ENCODE data around the gene EIF2S3. TPM values are rescaled to one million over a fixed set of nuclear protein-coding genes. Genes with fewer than 3 reads are reported as not detected.

The EIF2S3 gene
- total and polyA plus RNA-seq, 10 of the 15 experiments (the other 5 are each of a cell fraction or from before 2014, with no cell fraction given), result 115 to 385 (median 201) TPM

DNA sequence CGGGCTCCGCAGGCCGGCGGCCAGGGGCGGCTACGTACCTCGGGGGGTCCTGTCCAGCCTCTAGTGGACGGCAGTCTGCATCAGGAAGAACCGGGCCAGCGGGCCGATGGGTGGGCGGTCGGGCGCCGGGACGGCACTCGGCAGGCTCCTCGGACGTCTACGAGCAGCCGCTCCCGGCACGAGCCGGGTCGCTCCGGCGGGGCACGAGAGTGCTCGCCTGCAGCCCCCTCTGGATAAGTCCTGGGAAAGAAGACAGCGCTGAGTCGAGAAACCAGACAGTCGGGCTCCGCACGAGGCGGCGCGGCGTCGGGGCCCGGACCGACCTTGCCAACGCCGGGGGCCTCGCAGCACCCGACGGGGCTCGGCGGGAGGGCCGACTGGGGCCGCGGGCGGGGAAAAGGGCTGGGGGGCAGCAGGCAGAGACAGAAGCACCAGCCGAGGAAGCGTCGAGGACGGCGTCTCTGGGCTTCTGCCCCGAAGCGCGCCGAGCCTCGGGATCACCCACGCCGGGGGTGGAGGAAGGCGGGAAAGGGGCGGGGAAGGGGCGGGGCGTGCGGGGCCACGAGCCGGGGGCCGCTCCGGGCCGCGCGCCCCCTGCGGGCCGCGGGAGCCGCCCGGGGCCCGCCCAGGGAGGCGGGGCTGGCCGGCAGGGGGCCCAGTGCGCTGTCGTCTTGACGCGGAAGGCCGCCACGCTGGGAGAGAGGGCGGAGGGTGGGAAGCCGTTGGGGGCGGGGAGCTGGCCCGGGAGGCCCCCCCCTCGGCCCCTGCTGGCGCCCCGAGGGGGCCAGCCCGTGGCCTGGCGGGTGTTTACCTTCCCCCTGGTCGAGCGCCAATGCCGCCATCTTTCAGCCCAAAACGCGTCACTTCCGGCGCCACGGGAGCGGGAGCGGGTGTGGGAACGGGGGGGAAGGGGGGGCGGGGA lies 29.7 kb upstream of the EIF2S3 start (continued):
- TF ChIP-seq, protein P1, sequence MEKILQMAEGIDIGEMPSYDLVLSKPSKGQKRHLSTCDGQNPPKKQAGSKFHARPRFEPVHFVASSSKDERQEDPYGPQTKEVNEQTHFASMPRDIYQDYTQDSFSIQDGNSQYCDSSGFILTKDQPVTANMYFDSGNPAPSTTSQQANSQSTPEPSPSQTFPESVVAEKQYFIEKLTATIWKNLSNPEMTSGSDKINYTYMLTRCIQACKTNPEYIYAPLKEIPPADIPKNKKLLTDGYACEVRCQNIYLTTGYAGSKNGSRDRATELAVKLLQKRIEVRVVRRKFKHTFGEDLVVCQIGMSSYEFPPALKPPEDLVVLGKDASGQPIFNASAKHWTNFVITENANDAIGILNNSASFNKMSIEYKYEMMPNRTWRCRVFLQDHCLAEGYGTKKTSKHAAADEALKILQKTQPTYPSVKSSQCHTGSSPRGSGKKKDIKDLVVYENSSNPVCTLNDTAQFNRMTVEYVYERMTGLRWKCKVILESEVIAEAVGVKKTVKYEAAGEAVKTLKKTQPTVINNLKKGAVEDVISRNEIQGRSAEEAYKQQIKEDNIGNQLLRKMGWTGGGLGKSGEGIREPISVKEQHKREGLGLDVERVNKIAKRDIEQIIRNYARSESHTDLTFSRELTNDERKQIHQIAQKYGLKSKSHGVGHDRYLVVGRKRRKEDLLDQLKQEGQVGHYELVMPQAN (conservative IDR thresholded peaks at IDR 0.05), result peak; percentile 53
- TF ChIP-seq, protein P2, sequence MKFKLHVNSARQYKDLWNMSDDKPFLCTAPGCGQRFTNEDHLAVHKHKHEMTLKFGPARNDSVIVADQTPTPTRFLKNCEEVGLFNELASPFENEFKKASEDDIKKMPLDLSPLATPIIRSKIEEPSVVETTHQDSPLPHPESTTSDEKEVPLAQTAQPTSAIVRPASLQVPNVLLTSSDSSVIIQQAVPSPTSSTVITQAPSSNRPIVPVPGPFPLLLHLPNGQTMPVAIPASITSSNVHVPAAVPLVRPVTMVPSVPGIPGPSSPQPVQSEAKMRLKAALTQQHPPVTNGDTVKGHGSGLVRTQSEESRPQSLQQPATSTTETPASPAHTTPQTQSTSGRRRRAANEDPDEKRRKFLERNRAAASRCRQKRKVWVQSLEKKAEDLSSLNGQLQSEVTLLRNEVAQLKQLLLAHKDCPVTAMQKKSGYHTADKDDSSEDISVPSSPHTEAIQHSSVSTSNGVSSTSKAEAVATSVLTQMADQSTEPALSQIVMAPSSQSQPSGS (IDR thresholded peaks at IDR 0.05; ENCODE audit: low read length), result no peak
- TF ChIP-seq CREB1 (IDR thresholded peaks at IDR 0.05; ENCODE audit: low read depth) (peak; percentile 64), CBX3 (IDR thresholded peaks at IDR 0.05; ENCODE audit: borderline replicate concordance, low read depth) (no peak), ZNF274 (IDR thresholded peaks at IDR 0.05; ENCODE audit: insufficient read depth, insufficient read length) (no peak), KDM1A (IDR thresholded peaks at IDR 0.05; ENCODE audit: borderline replicate concordance) (no peak), YY1 (IDR thresholded peaks at IDR 0.05; ENCODE audit: low read depth, low read length) (peak; percentile 92), MEF2B (IDR thresholded peaks at IDR 0.05; ENCODE audit: partially characterized antibody, poor library complexity, severe bottlenecking) (no peak), ETV6 (conservative IDR thresholded peaks at IDR 0.05 in 1 of 2, IDR thresholded peaks at IDR 0.05 in 1 of 2; ENCODE audit: borderline replicate concordance in 1 of 2, low read depth in 1 of 2) (no peak), POLR2A (IDR thresholded peaks at IDR 0.05; ENCODE audit: low read depth, low read length) (peak; percentile 95), IKZF1 (conservative IDR thresholded peaks at IDR 0.05) (peak; percentile 74)
- TF ChIP-seq, protein P3, sequence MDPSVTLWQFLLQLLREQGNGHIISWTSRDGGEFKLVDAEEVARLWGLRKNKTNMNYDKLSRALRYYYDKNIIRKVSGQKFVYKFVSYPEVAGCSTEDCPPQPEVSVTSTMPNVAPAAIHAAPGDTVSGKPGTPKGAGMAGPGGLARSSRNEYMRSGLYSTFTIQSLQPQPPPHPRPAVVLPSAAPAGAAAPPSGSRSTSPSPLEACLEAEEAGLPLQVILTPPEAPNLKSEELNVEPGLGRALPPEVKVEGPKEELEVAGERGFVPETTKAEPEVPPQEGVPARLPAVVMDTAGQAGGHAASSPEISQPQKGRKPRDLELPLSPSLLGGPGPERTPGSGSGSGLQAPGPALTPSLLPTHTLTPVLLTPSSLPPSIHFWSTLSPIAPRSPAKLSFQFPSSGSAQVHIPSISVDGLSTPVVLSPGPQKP (IDR thresholded peaks at IDR 0.05; ENCODE audit: low read depth, low read length), result no peak
- TF ChIP-seq, protein P4, sequence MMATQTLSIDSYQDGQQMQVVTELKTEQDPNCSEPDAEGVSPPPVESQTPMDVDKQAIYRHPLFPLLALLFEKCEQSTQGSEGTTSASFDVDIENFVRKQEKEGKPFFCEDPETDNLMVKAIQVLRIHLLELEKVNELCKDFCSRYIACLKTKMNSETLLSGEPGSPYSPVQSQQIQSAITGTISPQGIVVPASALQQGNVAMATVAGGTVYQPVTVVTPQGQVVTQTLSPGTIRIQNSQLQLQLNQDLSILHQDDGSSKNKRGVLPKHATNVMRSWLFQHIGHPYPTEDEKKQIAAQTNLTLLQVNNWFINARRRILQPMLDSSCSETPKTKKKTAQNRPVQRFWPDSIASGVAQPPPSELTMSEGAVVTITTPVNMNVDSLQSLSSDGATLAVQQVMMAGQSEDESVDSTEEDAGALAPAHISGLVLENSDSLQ (IDR thresholded peaks at IDR 0.05), result no peak
- TF ChIP-seq, protein P5, sequence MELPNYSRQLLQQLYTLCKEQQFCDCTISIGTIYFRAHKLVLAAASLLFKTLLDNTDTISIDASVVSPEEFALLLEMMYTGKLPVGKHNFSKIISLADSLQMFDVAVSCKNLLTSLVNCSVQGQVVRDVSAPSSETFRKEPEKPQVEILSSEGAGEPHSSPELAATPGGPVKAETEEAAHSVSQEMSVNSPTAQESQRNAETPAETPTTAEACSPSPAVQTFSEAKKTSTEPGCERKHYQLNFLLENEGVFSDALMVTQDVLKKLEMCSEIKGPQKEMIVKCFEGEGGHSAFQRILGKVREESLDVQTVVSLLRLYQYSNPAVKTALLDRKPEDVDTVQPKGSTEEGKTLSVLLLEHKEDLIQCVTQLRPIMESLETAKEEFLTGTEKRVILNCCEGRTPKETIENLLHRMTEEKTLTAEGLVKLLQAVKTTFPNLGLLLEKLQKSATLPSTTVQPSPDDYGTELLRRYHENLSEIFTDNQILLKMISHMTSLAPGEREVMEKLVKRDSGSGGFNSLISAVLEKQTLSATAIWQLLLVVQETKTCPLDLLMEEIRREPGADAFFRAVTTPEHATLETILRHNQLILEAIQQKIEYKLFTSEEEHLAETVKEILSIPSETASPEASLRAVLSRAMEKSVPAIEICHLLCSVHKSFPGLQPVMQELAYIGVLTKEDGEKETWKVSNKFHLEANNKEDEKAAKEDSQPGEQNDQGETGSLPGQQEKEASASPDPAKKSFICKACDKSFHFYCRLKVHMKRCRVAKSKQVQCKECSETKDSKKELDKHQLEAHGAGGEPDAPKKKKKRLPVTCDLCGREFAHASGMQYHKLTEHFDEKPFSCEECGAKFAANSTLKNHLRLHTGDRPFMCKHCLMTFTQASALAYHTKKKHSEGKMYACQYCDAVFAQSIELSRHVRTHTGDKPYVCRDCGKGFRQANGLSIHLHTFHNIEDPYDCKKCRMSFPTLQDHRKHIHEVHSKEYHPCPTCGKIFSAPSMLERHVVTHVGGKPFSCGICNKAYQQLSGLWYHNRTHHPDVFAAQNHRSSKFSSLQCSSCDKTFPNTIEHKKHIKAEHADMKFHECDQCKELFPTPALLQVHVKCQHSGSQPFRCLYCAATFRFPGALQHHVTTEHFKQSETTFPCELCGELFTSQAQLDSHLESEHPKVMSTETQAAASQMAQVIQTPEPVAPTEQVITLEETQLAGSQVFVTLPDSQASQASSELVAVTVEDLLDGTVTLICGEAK (IDR thresholded peaks at IDR 0.05; ENCODE audit: borderline replicate concordance), result no peak
- TF ChIP-seq, protein P6, sequence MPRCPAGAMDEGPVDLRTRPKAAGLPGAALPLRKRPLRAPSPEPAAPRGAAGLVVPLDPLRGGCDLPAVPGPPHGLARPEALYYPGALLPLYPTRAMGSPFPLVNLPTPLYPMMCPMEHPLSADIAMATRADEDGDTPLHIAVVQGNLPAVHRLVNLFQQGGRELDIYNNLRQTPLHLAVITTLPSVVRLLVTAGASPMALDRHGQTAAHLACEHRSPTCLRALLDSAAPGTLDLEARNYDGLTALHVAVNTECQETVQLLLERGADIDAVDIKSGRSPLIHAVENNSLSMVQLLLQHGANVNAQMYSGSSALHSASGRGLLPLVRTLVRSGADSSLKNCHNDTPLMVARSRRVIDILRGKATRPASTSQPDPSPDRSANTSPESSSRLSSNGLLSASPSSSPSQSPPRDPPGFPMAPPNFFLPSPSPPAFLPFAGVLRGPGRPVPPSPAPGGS (IDR thresholded peaks at IDR 0.05; ENCODE audit: borderline replicate concordance, insufficient read depth, low read depth, low read length, poor library complexity, severe bottlenecking), result no peak
